IPS DF 4.7 (cell line): Measurements from ENCODE around the gene AADACL4.
"Not testable (repeated sequence)": the region's sequence is repeated elsewhere in the genome, so short reads cannot be mapped to it uniquely, and the experiment has no call there.

Experiments used
- DNase-seq: peaks from one replicate; pipeline ENCODE4 v3.0.0-alpha.2; 2013; ENCODE audit warnings: low spot score; ENCODE audit errors: extremely low read depth

Gene AADACL4

GRCh38 chr1:12629511-12629956 is 14.4 kb upstream of the AADACL4 start:
- no peak for DNase-seq

GRCh38 chr1:12629985-12630760 is 13.7 kb upstream of the AADACL4 start:
- no peak for DNase-seq

- DNase-seq, result no peak
Measured at GRCh38 chr1:12630946-12631530, 12.8 kb upstream of the AADACL4 start.

GRCh38 chr1:12631571-12631970 is 12.3 kb upstream of the AADACL4 start:
- DNase-seq, result no peak

- no peak for DNase-seq
Measured at GRCh38 chr1:12634156-12634555, 9.7 kb upstream of the AADACL4 start.

GRCh38 chr1:12634696-12635202 is 9.1 kb upstream of the AADACL4 start:
- DNase-seq, result no peak

GRCh38 chr1:12636098-12636950 is 7.6 kb upstream of the AADACL4 start:
- no peak for DNase-seq

GRCh38 chr1:12637693-12638092 is 6.2 kb upstream of the AADACL4 start:
- DNase-seq, result no peak

- DNase-seq, result no peak
Measured at GRCh38 chr1:12640237-12640957, 3.5 kb upstream of the AADACL4 start.

- no peak for DNase-seq
Measured at GRCh38 chr1:12640958-12641272, 3.0 kb upstream of the AADACL4 start.

GRCh38 chr1:12643079-12643478 is 806 bp upstream of the AADACL4 start:
- DNase-seq, result no peak

GRCh38 chr1:12644237-12644636 is 352 bp downstream of the AADACL4 start:
- DNase-seq, result no peak

- DNase-seq, result no peak
Measured at GRCh38 chr1:12644829-12645228, 944 bp downstream of the AADACL4 start.

GRCh38 chr1:12645401-12645800 is 1.5 kb downstream of the AADACL4 start:
- not testable (repeated sequence) for DNase-seq

- DNase-seq, result no peak
Measured at GRCh38 chr1:12648741-12649140, 4.9 kb downstream of the AADACL4 start.

- DNase-seq, result no peak
Measured at GRCh38 chr1:12649971-12650421, 6.1 kb downstream of the AADACL4 start.

GRCh38 chr1:12654004-12654567 is 10.2 kb downstream of the AADACL4 start:
- no peak for DNase-seq

- DNase-seq, result no peak
Measured at GRCh38 chr1:12654657-12655056, 10.8 kb downstream of the AADACL4 start.

GRCh38 chr1:12656575-12656974 is 12.7 kb downstream of the AADACL4 start:
- no peak for DNase-seq

- no peak for DNase-seq
Measured at GRCh38 chr1:12657060-12657884, 13.4 kb downstream of the AADACL4 start.
